Measurements from ENCODE around the gene FETUB. TPM values are rescaled to one million over a fixed set of nuclear protein-coding genes. Genes with fewer than 3 reads are reported as not detected.

FETUB gene
- polyA plus RNA-seq, 2 of the 4 experiments (the other 2 are of a cell fraction): 0.06 to 0.10 TPM

DNA sequence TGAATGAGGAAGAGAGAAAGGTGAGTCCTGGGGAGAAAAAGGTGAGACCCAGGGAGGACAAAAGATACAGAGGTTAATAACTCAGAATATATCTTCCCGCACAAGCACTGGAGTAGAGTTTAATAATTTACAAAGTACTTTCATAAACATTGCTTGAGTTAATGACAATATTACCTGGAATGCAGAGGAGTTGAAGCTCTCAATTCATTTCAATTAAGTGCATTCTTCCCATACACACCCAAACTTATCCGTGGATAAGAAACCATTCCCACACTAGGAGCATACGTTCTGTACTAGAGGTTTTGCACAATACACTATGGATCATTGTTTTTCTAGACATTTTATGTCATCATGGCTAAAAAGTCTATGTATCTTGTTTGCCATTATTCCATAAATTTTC, 53.6 kb downstream of the FETUB start:
- Histone ChIP-seq H3K9me3 (no peaks in the 10 kb centered on the region), H3K4me2 (no peak overlapping the region), H3K27ac (no peak overlapping the region), H3K4me3 (no peak overlapping the region), H3K4me1 (peaks cover 7% of the 10 kb centered on the region; the same call in 1 of the 3 replicates)
- WGBS (ENCODE audit: missing lambda C conversion rate): 57% methylated on average over 3 of the region's 3 CpGs
- FAIRE-seq: no peak
- TF ChIP-seq MYC (IDR thresholded peaks at IDR 0.05; ENCODE audit: borderline replicate concordance, low read length): no peak
- TF ChIP-seq PBX3 (IDR thresholded peaks at IDR 0.05): no peak
- TF ChIP-seq ZC3H11A (IDR thresholded peaks at IDR 0.05): no peak
- no peak for TF ChIP-seq EHMT2 (IDR thresholded peaks at IDR 0.05; ENCODE audit: low read depth)
- TF ChIP-seq KDM5A (IDR thresholded peaks at IDR 0.05): no peak
- TF ChIP-seq RAD21 (conservative IDR thresholded peaks at IDR 0.05 in 1 of 2, IDR thresholded peaks at IDR 0.05 in 1 of 2): no peak
- TF ChIP-seq HOXA7 (CRISPR knock-in tag; IDR thresholded peaks at IDR 0.05): no peak
- TF ChIP-seq CEBPB (IDR thresholded peaks at IDR 0.05): no peak
- TF ChIP-seq, protein P1, sequence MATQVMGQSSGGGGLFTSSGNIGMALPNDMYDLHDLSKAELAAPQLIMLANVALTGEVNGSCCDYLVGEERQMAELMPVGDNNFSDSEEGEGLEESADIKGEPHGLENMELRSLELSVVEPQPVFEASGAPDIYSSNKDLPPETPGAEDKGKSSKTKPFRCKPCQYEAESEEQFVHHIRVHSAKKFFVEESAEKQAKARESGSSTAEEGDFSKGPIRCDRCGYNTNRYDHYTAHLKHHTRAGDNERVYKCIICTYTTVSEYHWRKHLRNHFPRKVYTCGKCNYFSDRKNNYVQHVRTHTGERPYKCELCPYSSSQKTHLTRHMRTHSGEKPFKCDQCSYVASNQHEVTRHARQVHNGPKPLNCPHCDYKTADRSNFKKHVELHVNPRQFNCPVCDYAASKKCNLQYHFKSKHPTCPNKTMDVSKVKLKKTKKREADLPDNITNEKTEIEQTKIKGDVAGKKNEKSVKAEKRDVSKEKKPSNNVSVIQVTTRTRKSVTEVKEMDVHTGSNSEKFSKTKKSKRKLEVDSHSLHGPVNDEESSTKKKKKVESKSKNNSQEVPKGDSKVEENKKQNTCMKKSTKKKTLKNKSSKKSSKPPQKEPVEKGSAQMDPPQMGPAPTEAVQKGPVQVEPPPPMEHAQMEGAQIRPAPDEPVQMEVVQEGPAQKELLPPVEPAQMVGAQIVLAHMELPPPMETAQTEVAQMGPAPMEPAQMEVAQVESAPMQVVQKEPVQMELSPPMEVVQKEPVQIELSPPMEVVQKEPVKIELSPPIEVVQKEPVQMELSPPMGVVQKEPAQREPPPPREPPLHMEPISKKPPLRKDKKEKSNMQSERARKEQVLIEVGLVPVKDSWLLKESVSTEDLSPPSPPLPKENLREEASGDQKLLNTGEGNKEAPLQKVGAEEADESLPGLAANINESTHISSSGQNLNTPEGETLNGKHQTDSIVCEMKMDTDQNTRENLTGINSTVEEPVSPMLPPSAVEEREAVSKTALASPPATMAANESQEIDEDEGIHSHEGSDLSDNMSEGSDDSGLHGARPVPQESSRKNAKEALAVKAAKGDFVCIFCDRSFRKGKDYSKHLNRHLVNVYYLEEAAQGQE (IDR thresholded peaks at IDR 0.05): no peak
- no peak for TF ChIP-seq JUNB (IDR thresholded peaks at IDR 0.05)
- TF ChIP-seq CBX8 (IDR thresholded peaks at IDR 0.05): no peak
- TF ChIP-seq RNF2 (IDR thresholded peaks at IDR 0.05; ENCODE audit: borderline replicate concordance, low read depth): no peak
- no peak for TF ChIP-seq HOXB13 (CRISPR knock-in tag; IDR thresholded peaks at IDR 0.05; ENCODE audit: low read depth)
- TF ChIP-seq, protein P2, sequence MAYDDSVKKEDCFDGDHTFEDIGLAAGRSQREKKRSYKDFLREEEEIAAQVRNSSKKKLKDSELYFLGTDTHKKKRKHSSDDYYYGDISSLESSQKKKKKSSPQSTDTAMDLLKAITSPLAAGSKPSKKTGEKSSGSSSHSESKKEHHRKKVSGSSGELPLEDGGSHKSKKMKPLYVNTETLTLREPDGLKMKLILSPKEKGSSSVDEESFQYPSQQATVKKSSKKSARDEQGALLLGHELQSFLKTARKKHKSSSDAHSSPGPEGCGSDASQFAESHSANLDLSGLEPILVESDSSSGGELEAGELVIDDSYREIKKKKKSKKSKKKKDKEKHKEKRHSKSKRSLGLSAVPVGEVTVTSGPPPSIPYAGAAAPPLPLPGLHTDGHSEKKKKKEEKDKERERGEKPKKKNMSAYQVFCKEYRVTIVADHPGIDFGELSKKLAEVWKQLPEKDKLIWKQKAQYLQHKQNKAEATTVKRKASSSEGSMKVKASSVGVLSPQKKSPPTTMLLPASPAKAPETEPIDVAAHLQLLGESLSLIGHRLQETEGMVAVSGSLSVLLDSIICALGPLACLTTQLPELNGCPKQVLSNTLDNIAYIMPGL (CRISPR knock-in tag; IDR thresholded peaks at IDR 0.05; ENCODE audit: borderline replicate concordance): no peak
- TF ChIP-seq HES2 (IDR thresholded peaks at IDR 0.05): no peak
- no peak for TF ChIP-seq NPAS2 (CRISPR knock-in tag; IDR thresholded peaks at IDR 0.05; ENCODE audit: borderline replicate concordance)
- TF ChIP-seq ZSCAN20 (CRISPR knock-in tag; IDR thresholded peaks at IDR 0.05): no peak
- TF ChIP-seq BHLHE40 (IDR thresholded peaks at IDR 0.05; ENCODE audit: low read depth, low read length): no peak
- no peak for TF ChIP-seq GATA3 (IDR thresholded peaks at IDR 0.05; ENCODE audit: borderline replicate concordance)
- ChIA-PET POLR2A (no interaction called here), CTCF (interaction anchor here (0.6 kb wide), 1 partner anchor 471 kb away, joined by 4 read pairs; no protein-coding TSS in a partner anchor)
- DNase-seq (ENCODE audit: low read depth in 1 of 2, low spot score in 1 of 2): no peak
- ATAC-seq: no peak

DNA sequence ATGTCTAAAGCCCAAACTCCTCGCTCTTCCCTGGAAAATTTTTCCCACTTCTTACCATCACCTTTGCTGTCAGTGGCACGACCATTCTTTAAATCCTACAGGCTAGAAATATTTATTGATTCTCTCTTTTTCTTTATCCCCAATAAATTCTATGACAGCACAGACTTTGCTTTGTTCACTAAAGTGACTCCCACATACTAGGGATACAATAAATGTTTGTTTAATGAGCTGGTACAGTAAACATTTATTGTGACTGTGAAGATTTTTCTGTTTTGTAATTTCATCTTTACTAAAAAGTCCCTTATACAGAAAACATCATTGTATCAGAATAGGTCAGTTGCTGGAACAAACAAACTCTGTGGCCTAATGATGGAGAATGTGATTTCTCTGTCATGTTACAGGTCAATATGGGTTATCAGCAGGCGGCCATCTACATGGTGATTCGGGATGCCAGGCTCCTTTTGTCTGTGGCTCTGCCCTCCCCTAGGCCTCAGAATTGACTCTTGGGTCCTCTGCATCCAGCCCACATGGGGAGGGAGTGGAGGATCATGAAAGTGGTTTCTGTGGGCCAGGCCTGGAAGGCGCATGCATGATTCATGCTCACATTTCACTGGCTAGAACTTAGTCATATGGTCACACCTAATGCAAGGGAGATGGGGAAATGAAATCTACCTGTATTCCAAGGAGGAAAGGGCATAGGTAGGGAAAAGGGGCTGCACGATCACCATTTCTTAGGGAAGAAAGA, 54.3 kb downstream of the FETUB start:
- WGBS (ENCODE audit: missing lambda C conversion rate): 71% methylated on average over 6 of the region's 6 CpGs

More for the DNA sequence above, 54.3 kb downstream of the FETUB start:
- CTCF ChIA-PET: no interaction called here
- Histone ChIP-seq H3K4me3 (no peak overlapping the region), H3K4me2 (no peak overlapping the region), H3K4me1 (peaks cover 7% of the 10 kb centered on the region; the same call in 1 of the 3 replicates), H3K27ac (no peak overlapping the region; a peak in 1 of 6 replicates), H3K9me3 (no peaks in the 10 kb centered on the region)
- POLR2A ChIA-PET: no interaction called here
- no peak for FAIRE-seq
- ATAC-seq: no peak
- TF ChIP-seq HOXA7 (CRISPR knock-in tag; IDR thresholded peaks at IDR 0.05): no peak
- no peak for TF ChIP-seq HES2 (IDR thresholded peaks at IDR 0.05)
- TF ChIP-seq GATA3 (IDR thresholded peaks at IDR 0.05; ENCODE audit: borderline replicate concordance): no peak
- no peak for TF ChIP-seq EHF (CRISPR knock-in tag; IDR thresholded peaks at IDR 0.05)
- no peak for TF ChIP-seq JUN (IDR thresholded peaks at IDR 0.05)
- no peak for TF ChIP-seq CBX8 (IDR thresholded peaks at IDR 0.05)
- TF ChIP-seq ZNF302 (CRISPR knock-in tag; IDR thresholded peaks at IDR 0.05): no peak
- TF ChIP-seq PHF8 (IDR thresholded peaks at IDR 0.05; ENCODE audit: borderline replicate concordance, low read depth): no peak
- TF ChIP-seq CHD4 (IDR thresholded peaks at IDR 0.05; ENCODE audit: borderline replicate concordance): no peak
- no peak for TF ChIP-seq CEBPB (IDR thresholded peaks at IDR 0.05)
- no peak for TF ChIP-seq RNF2 (IDR thresholded peaks at IDR 0.05; ENCODE audit: borderline replicate concordance, low read depth)
- no peak for DNase-seq (ENCODE audit: low read depth in 1 of 2, low spot score in 1 of 2)
